A549 (cell line): ENCODE results near the gene TUT1. TPM values are rescaled to one million over a fixed set of nuclear protein-coding genes. Genes with fewer than 3 reads are reported as not detected.
"Not testable (repeated sequence)": the region's sequence is repeated elsewhere in the genome, so short reads cannot be mapped to it uniquely, and the experiment has no call there.

Source experiments
- ATAC-seq, 2 experiments: fragments of 200-7000 bp in 1 of 2; fragments of >200 bp in 1 of 2; cut with Nextera tagmentation in 1 of 2; cut with Tn5 transposase in 1 of 2; 3 replicates each; pipeline versions ENCODE4 v1.8.0 to v1.9.1; 2018 to 2020; ENCODE audit warnings: mild to moderate bottlenecking in 1 of 2, moderate library complexity in 1 of 2
- CTCF ChIA-PET: fragments of 300-600 bp; sonication (Branson Sonifier 250); formaldehyde crosslinking; extraction: SDS; loops from one replicate; lab custom pipeline; 2021; ENCODE audit warnings: antibody characterized with exemption, inconsistent platforms; lab: Yijun Ruan, JAX
- POLR2A ChIA-PET: fragments of 350-600 bp; formaldehyde crosslinking; extraction: SDS; loops from one replicate; lab custom pipeline; 2021; ENCODE audit warnings: antibody characterized with exemption, inconsistent platforms; lab: Yijun Ruan, JAX
- DNase-seq, 2 experiments: peaks; one replicate each; pipeline versions ENCODE4 v3.0.0 to v3.0.0-alpha.2; 2011 to 2016; ENCODE audit warnings: low read depth in 1 of 2, low spot score in 1 of 2
- FAIRE-seq: peaks from 2 replicates; lab custom pipeline; 2011; peaks lifted over from hg19 to GRCh38; lab: Jason Lieb, UNC
- H3K27ac ChIP-seq, 2 experiments: fragments of >200 bp; sonication (Bioruptor Twin); formaldehyde crosslinking; 3 replicates each; pipeline ENCODE4 v1.5.1; 2016 to 2017
- H3K4me1 ChIP-seq: fragments of >200 bp; sonication (Bioruptor Twin); formaldehyde crosslinking; 3 replicates; pipeline ENCODE4 v1.6.1; 2016
- H3K4me2 ChIP-seq: fragments of >200 bp; sonication (Bioruptor Twin); formaldehyde crosslinking; 3 replicates; pipeline ENCODE4 v1.6.1; 2016
- H3K4me3 ChIP-seq: fragments of >200 bp; sonication (Bioruptor Twin); formaldehyde crosslinking; 3 replicates; pipeline ENCODE4 v1.5.1; 2016
- H3K9me3 ChIP-seq: fragments of >200 bp; sonication (Bioruptor Twin); formaldehyde crosslinking; 3 replicates; pipeline ENCODE4 v1.6.1; 2016
- BCL3 ChIP-seq: fragments of >200 bp; sonication (Bioruptor Twin); formaldehyde crosslinking; IDR thresholded peaks from 3 replicates; pipeline ENCODE4 v1.6.1; 2016
- BHLHE40 ChIP-seq: IDR thresholded peaks from 2 replicates; pipeline ENCODE4 v1.6.1; 2012; ENCODE audit warnings: low read depth, low read length, inconsistent platforms
- CBX2 ChIP-seq: fragments of 200-600 bp; sonication (generic); IDR thresholded peaks from 2 replicates; pipeline ENCODE4 v1.6.1; 2016; ENCODE audit warnings: low read depth, mild to moderate bottlenecking, borderline replicate concordance
- CEBPB ChIP-seq, 2 experiments: fragments of >200 bp in 1 of 2; sonication (Bioruptor Twin) in 1 of 2; formaldehyde crosslinking in 1 of 2; IDR thresholded peaks; 2 replicates each; pipeline ENCODE4 v1.6.1; 2012 to 2016
- CHD2 ChIP-seq: fragments of 150-350 bp; IDR thresholded peaks from 2 replicates; pipeline ENCODE4 v1.6.1; 2014; ENCODE audit warnings: low read length; ENCODE audit not compliant: partially characterized antibody
- FOSB ChIP-seq: fragments of 250-450 bp; sonication (Bioruptor Pico); IDR thresholded peaks from 2 replicates; pipeline ENCODE4 v1.5.0; 2020; ENCODE audit warnings: mild to moderate bottlenecking, moderate library complexity
- FOXS1 ChIP-seq: fragments of 250-450 bp; sonication (Bioruptor Pico); IDR thresholded peaks from 2 replicates; pipeline ENCODE4 v1.5.0; 2020; ENCODE audit warnings: mild to moderate bottlenecking, moderate library complexity
- HES2 ChIP-seq: fragments of >200 bp; sonication (Bioruptor Twin); formaldehyde crosslinking; IDR thresholded peaks from 2 replicates; pipeline ENCODE4 v1.6.1; 2016
- HOXB13 ChIP-seq: fragments of 250-450 bp; sonication (Bioruptor Pico); IDR thresholded peaks from 2 replicates; pipeline ENCODE4 v1.5.0; 2020; ENCODE audit warnings: low read depth, mild to moderate bottlenecking, moderate library complexity
- MAFK ChIP-seq: fragments of 450-650 bp; IDR thresholded peaks from 2 replicates; pipeline ENCODE4 v1.6.1; 2014; ENCODE audit not compliant: partially characterized antibody
- MAX ChIP-seq: IDR thresholded peaks from 2 replicates; pipeline ENCODE4 v1.6.1; 2012
- POLR2AphosphoS2 ChIP-seq: conservative IDR thresholded peaks from 2 replicates; pipeline ENCODE4 v1.6.1; 2012; ENCODE audit warnings: low read length, improper control_type of control experiment, inconsistent platforms
- RAD21 ChIP-seq, 2 experiments: fragments of >200 bp in 1 of 2; sonication (Bioruptor Twin) in 1 of 2; formaldehyde crosslinking in 1 of 2; IDR thresholded peaks in 1 of 2; conservative IDR thresholded peaks in 1 of 2; 2 replicates in 1 of 2; 3 replicates in 1 of 2; pipeline ENCODE4 v1.6.1; 2012 to 2018; ENCODE audit warnings: inconsistent platforms in 1 of 2
- RCOR1 ChIP-seq: fragments of 150-350 bp; IDR thresholded peaks from 2 replicates; pipeline ENCODE4 v1.6.1; 2014; ENCODE audit warnings: antibody characterized with exemption, low read length, low read depth
- TFCP2L1 ChIP-seq: fragments of 250-450 bp; sonication (Bioruptor Pico); IDR thresholded peaks from 2 replicates; pipeline ENCODE4 v1.5.0; 2021; ENCODE audit warnings: mild to moderate bottlenecking
- WGBS: methylation state at CpG from one replicate; pipeline ENCODE4 v1.1.6; 2017; ENCODE audit errors: missing lambda C conversion rate; 5-methylcytosine and 5-hydroxymethylcytosine counted together
- polyA plus RNA-seq, 4 experiments: library from polyadenylated mRNA; depleted of rRNA in 3 of 4; stranded (reverse); fragments of >200 nt; fragmentation: RNase III in 1 of 4; extraction: RNeasy Plus Mini Kit Qiagen cat#74134 plus additional on column Dnase treatment in 1 of 4; gene quantifications; 2 replicates in 3 of 4; 3 replicates in 1 of 4; pipeline ENCODE4 v1.2.3, GENCODE V29; 2011 to 2017

TUT1 gene
- polyA plus RNA-seq, 2 of the 4 experiments (the other 2 are of a cell fraction) = 11.1 to 15.5 TPM

GRCh38 chr11:62570903-62571302 lies 20.4 kb downstream of the TUT1 start:
- 98% methylated on average over 5 of the region's 5 CpGs for WGBS
- DNase-seq, ATAC-seq, H3K27ac ChIP-seq, H3K4me3 ChIP-seq, H3K9me3 ChIP-seq, FAIRE-seq: not testable (repeated sequence)
- Histone ChIP-seq H3K4me1 (peaks cover 66% of the 10 kb centered on the region), H3K4me2 (peak overlapping the region; percentile 93; the same call in 1 of the 3 replicates)
- ChIA-PET POLR2A (interaction anchor here (1.3 kb wide), 1 partner anchor 20 kb away, joined by 4 read pairs; the partner anchor contains the start of gene TUT1), CTCF (interaction anchor here (0.9 to 4.8 kb wide), 8 partner anchors 10 to 176 kb away, joined by 3 to 52 read pairs (median 6); partner anchors contain the start of gene TUT1)

GRCh38 chr11:62569611-62570010 lies 21.7 kb downstream of the TUT1 start:
- Histone ChIP-seq H3K4me2 (no peak overlapping the region), H3K27ac (no peak overlapping the region), H3K4me3 (no peak overlapping the region), H3K4me1 (peaks cover 67% of the 10 kb centered on the region), H3K9me3 (no peaks in the 10 kb centered on the region)
- WGBS = 82% methylated on average over 1 of the region's 1 CpG
- TF ChIP-seq FOXS1 (CRISPR knock-in tag) (no peak), TFCP2L1 (CRISPR knock-in tag) (no peak), BCL3 (no peak), HOXB13 (CRISPR knock-in tag) (no peak), MAX (no peak), RCOR1 (no peak), CEBPB (IDR thresholded peaks at IDR 0.05) (no peak), CBX2 (no peak), HES2 (no peak), CHD2 (no peak)
- ChIA-PET CTCF (interaction anchor here (0.7 to 4.8 kb wide), 12 partner anchors 9 to 175 kb away, joined by 3 to 52 read pairs (median 5); partner anchors contain the start of gene TUT1), POLR2A (interaction anchor here (0.9 kb wide), 1 partner anchor 22 kb away, joined by 8 read pairs; the partner anchor contains the start of gene TUT1)
- ATAC-seq = no peak
- FAIRE-seq = no peak
- no peak for DNase-seq

GRCh38 chr11:62567018-62567633 lies 24.2 kb downstream of the TUT1 start:
- H3K4me2 ChIP-seq = no peak overlapping the region; the same call in 2 of the 3 replicates
- ChIA-PET CTCF (interaction anchor here (1.1 to 2.6 kb wide), 5 partner anchors 24 to 142 kb away, joined by 3 to 21 read pairs (median 7); no protein-coding TSS in a partner anchor), POLR2A (interaction anchor here (1.2 to 1.3 kb wide), 2 partner anchors 10 to 24 kb away, joined by 3 read pairs; partner anchors contain the start of gene TUT1)
- H3K27ac ChIP-seq = no peak overlapping the region
- ATAC-seq = no peak
- H3K4me3 ChIP-seq = no peak overlapping the region
- no peak for FAIRE-seq
- WGBS = 81% methylated on average over 8 of the region's 8 CpGs
- H3K4me1 ChIP-seq = peaks cover 79% of the 10 kb centered on the region
- DNase-seq = no peak
- no peaks in the 10 kb centered on the region for H3K9me3 ChIP-seq
- no peak for TF ChIP-seq RAD21 (conservative IDR thresholded peaks at IDR 0.05 in 1 of 2, IDR thresholded peaks at IDR 0.05 in 1 of 2)
- no peak for TF ChIP-seq POLR2AphosphoS2
- TF ChIP-seq FOSB = no peak

GRCh38 chr11:62566247-62566646 lies 25.1 kb downstream of the TUT1 start:
- DNase-seq (no peak), ATAC-seq (no peak)
- no peak overlapping the region for H3K27ac ChIP-seq
- POLR2A ChIA-PET = interaction anchor here (1.2 to 1.4 kb wide), 3 partner anchors 9 to 25 kb away, joined by 3 to 4 read pairs (median 3); partner anchors contain the start of gene TUT1
- 93% methylated on average over 8 of the region's 8 CpGs for WGBS
- CTCF ChIA-PET = interaction anchor here (1.0 to 4.1 kb wide), 9 partner anchors 9 to 171 kb away, joined by 3 to 26 read pairs (median 5); no protein-coding TSS in a partner anchor
- H3K4me2 ChIP-seq = peak overlapping the region; percentile 19
- peaks cover 79% of the 10 kb centered on the region for H3K4me1 ChIP-seq
- TF ChIP-seq TFCP2L1 (CRISPR knock-in tag) = no peak
- TF ChIP-seq MAFK = no peak
- no peak for TF ChIP-seq BHLHE40
- TF ChIP-seq, all 56 proteins: peak for 0
- Histone ChIP-seq H3K4me3 (no peak overlapping the region), H3K9me3 (no peaks in the 10 kb centered on the region)
- no peak for FAIRE-seq
